HepG2 (cell line): ENCODE results near the gene SH2D7. TPM values are rescaled to one million over a fixed set of nuclear protein-coding genes. Genes with fewer than 3 reads are reported as not detected.

Source experiments
- CBX2 ChIP-seq, 2 experiments: fragments of 200-600 bp in 1 of 2; sonication (generic); formaldehyde crosslinking in 1 of 2; IDR thresholded peaks; 2 replicates each; pipeline versions ENCODE4 v1.7.0 to v1.8.1; 2018 to 2022; ENCODE audit warnings: low read depth in 2 of 2, low read length in 1 of 2, mild to moderate bottlenecking in 1 of 2, missing genetic modification reagents in 1 of 2
- MXD4 ChIP-seq: IDR thresholded peaks from 2 replicates; pipeline ENCODE4 v1.6.1; 2016; ENCODE audit warnings: mild to moderate bottlenecking, missing biosample characterization, missing genetic modification reagents
- NFRKB ChIP-seq: fragments of 450-650 bp; IDR thresholded peaks from 2 replicates; pipeline ENCODE4 v1.6.1; 2017
- POLR2G ChIP-seq: fragments of 200-400 bp; formaldehyde crosslinking; IDR thresholded peaks from 2 replicates; pipeline ENCODE4 v1.6.1; 2018; ENCODE audit warnings: mild to moderate bottlenecking, low read depth, low read length, moderate library complexity
- SAP130 ChIP-seq: IDR thresholded peaks from 2 replicates; pipeline ENCODE4 v1.6.1; 2016; ENCODE audit warnings: low read depth
- SRY ChIP-seq: sonication (generic); formaldehyde crosslinking; IDR thresholded peaks from 2 replicates; pipeline ENCODE4 v1.8.0; 2022; ENCODE audit warnings: mild to moderate bottlenecking, missing genetic modification reagents
- YEATS4 ChIP-seq: sonication (generic); formaldehyde crosslinking; IDR thresholded peaks from 2 replicates; pipeline ENCODE4 v1.4.0; 2020; ENCODE audit warnings: missing genetic modification reagents, borderline replicate concordance
- ZMYM4 ChIP-seq: sonication (generic); formaldehyde crosslinking; IDR thresholded peaks from 2 replicates; pipeline ENCODE4 v1.8.1; 2023; ENCODE audit warnings: mild to moderate bottlenecking, missing genetic modification reagents
- ZNF224 ChIP-seq: sonication (generic); formaldehyde crosslinking; IDR thresholded peaks from 2 replicates; pipeline ENCODE4 v1.5.0; 2020; ENCODE audit warnings: mild to moderate bottlenecking, missing genetic modification reagents
- ZNF530 ChIP-seq: sonication (generic); formaldehyde crosslinking; IDR thresholded peaks from 2 replicates; pipeline ENCODE4 v1.5.0; 2020; ENCODE audit warnings: low read depth, mild to moderate bottlenecking, missing genetic modification reagents
- ZNF552 ChIP-seq: sonication (generic); formaldehyde crosslinking; IDR thresholded peaks from 2 replicates; pipeline ENCODE4 v1.9.0; 2022; ENCODE audit warnings: missing genetic modification reagents, mild to moderate bottlenecking, borderline replicate concordance
- ZNF564 ChIP-seq: sonication (generic); formaldehyde crosslinking; IDR thresholded peaks from 2 replicates; pipeline ENCODE4 v1.8.1; 2023; ENCODE audit warnings: mild to moderate bottlenecking, missing genetic modification reagents
- ZNF678 ChIP-seq: sonication (generic); formaldehyde crosslinking; IDR thresholded peaks from 2 replicates; pipeline ENCODE4 v1.4.0; 2020; ENCODE audit warnings: mild to moderate bottlenecking, missing genetic modification reagents
- ZNF816 ChIP-seq: sonication (generic); formaldehyde crosslinking; IDR thresholded peaks from 2 replicates; pipeline ENCODE4 v1.8.0; 2022; ENCODE audit warnings: missing genetic modification reagents, mild to moderate bottlenecking, borderline replicate concordance
- polyA plus RNA-seq, 8 experiments: library from polyadenylated mRNA; depleted of rRNA in 3 of 8; stranded (reverse) in 7 of 8; unstranded in 1 of 8; fragments of >200 nt; fragmentation: Illumina TruSeq in 4 of 8; extraction: Trizol in 4 of 8; gene quantifications; 2 replicates each; pipeline versions ENCODE4 v1.2.1 to v1.2.3, GENCODE V29; 2011 to 2016; ENCODE audit warnings: low read depth in 4 of 8, missing spikeins in 1 of 8, mixed read lengths in 1 of 8; ENCODE audit not compliant: insufficient read depth in 1 of 8
- total RNA-seq, 5 experiments: library from RNA; depleted of rRNA; stranded (reverse); fragments of >200 nt; fragmentation: Illumina TruSeq; extraction: Trizol; gene quantifications; 2 replicates each; pipeline ENCODE4 v1.2.3, GENCODE V29; 2016; ENCODE audit warnings: low read depth in 1 of 5
- TF ChIP-seq, protein P1 (sequence below): IDR thresholded peaks from 2 replicates; pipeline ENCODE4 v1.6.1; 2016
- TF ChIP-seq, protein P2 (sequence below): sonication (generic); formaldehyde crosslinking; conservative IDR thresholded peaks from 2 replicates; pipeline ENCODE4 v1.8.1; 2023; ENCODE audit warnings: missing genetic modification reagents
- TF ChIP-seq, protein P3 (sequence below): sonication (generic); formaldehyde crosslinking; IDR thresholded peaks from 2 replicates; pipeline ENCODE4 v1.4.0; 2020; ENCODE audit warnings: mild to moderate bottlenecking, missing genetic modification reagents

Gene SH2D7
- total and polyA plus RNA-seq, 2 of the 13 experiments (the other 11 are each of a cell fraction or from before 2014, with no cell fraction given) = not detected

DNA sequence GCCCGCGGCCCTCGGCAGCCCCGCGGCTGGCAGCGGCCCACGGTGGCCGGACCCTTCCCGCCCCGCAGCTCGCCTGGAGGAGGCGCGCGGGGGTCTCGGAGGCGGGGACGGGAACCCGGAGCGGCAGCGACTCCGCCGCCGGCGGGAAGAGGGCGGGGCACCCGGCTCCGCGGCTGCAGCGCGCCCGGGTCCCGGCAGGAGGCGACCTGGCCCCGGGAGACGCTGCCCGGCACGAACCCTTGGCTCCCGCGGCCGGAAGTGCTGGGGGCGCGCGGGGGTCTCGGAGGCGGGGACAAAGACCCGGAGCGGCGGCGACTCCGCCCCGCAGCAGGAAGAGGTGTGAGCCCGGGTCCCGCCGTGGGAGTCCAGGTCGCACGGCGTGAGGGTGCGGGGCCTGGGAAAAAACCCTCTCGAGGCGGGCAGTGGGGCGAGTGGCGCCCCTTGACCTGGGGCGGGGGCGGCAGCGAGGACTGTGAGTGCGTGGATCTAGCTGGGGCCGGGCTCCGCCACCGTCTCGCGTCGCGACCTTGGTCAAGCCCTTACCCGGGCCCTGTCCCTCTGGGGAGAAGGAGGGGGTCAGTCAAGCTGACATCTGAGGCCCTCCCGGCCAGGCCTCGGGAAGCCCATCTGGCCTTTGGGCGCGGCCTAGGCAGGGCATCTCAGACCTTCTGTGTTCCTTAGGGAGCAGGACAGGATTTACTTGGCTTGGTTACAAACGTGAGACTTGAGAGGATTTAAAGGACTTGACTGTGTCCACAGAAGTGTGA lies 39.1 kb downstream of the SH2D7 start, which contains the start of gene CIB2 (continued):
- TF ChIP-seq, protein P1, sequence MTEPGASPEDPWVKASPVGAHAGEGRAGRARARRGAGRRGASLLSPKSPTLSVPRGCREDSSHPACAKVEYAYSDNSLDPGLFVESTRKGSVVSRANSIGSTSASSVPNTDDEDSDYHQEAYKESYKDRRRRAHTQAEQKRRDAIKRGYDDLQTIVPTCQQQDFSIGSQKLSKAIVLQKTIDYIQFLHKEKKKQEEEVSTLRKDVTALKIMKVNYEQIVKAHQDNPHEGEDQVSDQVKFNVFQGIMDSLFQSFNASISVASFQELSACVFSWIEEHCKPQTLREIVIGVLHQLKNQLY (CRISPR knock-in tag) = no peak
- TF ChIP-seq MXD4 (CRISPR knock-in tag) (no peak), ZNF224 (0 out of 2 replicates have a peak, but pooled peaks have one; percentile 45), ZNF552 (no peak), SRY (CRISPR knock-in tag) (peak; percentile 74; the same call in 1 of the 2 replicates), ZNF816 (CRISPR knock-in tag) (no peak; the same call in 1 of the 2 replicates), CBX2 (IDR thresholded peaks at IDR 0.05; ENCODE audit: low read depth, low read length) (no peak), CBX2 (CRISPR knock-in tag; IDR thresholded peaks at IDR 0.05; ENCODE audit: low read depth) (no peak), SAP130 (CRISPR knock-in tag) (peak; percentile 67), POLR2G (peak; percentile 71), ZNF678 (CRISPR knock-in tag) (no peak), NFRKB (no peak), ZNF530 (CRISPR knock-in tag) (0 out of 2 replicates have a peak, but pooled peaks have one; percentile 33), YEATS4 (CRISPR knock-in tag) (peak; percentile 81), ZMYM4 (CRISPR knock-in tag) (peak; percentile 79; the same call in 1 of the 2 replicates), ZNF564 (peak; percentile 76; the same call in 1 of the 2 replicates)
- TF ChIP-seq, protein P2, sequence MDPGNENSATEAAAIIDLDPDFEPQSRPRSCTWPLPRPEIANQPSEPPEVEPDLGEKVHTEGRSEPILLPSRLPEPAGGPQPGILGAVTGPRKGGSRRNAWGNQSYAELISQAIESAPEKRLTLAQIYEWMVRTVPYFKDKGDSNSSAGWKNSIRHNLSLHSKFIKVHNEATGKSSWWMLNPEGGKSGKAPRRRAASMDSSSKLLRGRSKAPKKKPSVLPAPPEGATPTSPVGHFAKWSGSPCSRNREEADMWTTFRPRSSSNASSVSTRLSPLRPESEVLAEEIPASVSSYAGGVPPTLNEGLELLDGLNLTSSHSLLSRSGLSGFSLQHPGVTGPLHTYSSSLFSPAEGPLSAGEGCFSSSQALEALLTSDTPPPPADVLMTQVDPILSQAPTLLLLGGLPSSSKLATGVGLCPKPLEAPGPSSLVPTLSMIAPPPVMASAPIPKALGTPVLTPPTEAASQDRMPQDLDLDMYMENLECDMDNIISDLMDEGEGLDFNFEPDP = no peak
- TF ChIP-seq, protein P3, sequence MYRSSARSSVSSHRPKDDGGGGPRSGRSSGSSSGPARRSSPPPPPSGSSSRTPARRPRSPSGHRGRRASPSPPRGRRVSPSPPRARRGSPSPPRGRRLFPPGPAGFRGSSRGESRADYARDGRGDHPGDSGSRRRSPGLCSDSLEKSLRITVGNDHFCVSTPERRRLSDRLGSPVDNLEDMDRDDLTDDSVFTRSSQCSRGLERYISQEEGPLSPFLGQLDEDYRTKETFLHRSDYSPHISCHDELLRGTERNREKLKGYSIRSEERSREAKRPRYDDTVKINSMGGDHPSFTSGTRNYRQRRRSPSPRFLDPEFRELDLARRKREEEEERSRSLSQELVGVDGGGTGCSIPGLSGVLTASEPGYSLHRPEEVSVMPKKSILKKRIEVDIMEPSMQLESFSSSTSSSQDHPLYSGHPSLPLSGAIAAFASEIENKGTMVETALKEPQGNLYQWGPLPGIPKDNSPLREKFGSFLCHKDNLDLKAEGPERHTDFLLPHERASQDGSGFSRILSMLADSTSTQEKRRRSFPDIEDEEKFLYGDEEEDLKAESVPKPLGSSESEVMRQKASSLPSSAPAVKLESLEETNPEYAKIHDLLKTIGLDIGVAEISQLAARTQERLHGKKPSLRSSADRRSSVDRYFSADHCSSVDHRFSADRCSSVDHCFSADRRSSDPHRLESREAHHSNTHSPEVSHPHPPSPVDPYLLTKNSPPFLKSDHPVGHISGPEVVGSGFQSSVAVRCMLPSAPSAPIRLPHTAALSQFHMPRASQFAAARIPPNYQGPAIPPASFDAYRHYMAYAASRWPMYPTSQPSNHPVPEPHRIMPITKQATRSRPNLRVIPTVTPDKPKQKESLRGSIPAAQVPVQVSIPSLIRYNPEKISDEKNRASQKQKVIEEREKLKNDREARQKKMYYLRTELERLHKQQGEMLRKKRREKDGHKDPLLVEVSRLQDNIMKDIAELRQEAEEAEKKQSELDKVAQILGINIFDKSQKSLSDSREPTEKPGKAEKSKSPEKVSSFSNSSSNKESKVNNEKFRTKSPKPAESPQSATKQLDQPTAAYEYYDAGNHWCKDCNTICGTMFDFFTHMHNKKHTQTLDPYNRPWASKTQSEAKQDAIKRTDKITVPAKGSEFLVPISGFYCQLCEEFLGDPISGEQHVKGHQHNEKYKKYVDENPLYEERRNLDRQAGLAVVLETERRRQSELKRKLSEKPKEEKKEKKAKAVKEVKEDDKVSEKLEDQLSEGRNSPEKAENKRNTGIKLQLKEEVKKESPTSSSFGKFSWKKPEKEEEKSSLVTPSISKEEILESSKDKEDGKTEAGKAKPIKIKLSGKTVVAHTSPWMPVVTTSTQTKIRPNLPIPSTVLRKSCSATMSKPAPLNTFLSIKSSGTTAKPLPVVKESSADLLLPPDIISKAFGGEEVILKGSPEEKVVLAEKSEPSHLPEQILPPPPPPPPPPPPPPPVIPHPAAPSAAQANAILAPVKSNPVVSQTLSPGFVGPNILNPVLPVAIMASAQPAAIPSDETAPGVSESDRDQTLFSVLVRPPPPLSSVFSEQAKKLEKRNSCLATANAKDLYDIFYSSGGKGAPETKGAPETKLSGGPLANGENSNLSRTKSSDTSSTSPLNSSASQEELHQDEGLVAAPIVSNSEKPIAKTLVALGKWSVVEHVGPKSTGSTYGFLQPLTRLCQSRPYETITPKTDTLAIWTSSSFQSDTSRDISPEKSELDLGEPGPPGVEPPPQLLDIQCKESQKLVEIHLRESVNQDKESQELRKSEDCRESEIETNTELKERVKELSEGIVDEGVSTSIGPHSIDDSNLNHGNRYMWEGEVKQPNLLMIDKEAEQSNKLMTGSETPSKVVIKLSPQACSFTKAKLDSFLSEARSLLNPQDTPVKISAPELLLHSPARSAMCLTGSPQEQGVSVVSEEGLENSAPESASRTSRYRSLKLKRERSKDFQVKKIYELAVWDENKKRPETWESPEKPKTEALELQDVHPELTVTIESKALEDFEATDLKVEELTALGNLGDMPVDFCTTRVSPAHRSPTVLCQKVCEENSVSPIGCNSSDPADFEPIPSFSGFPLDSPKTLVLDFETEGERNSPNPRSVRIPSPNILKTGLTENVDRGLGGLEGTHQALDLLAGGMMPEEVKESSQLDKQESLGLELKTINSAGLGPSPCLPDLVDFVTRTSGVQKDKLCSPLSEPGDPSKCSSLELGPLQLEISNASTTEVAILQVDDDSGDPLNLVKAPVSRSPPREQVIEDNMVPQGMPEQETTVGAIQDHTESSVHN = no peak
